ENCODE results near the gene HSPA2. TPM values are rescaled to one million over a fixed set of nuclear protein-coding genes. Genes with fewer than 3 reads are reported as not detected.

HSPA2 gene
- total and polyA plus RNA-seq, 2 of the 13 experiments (the other 11 are each of a cell fraction or from before 2014, with no cell fraction given): 0.15 to 0.27 TPM

DNA sequence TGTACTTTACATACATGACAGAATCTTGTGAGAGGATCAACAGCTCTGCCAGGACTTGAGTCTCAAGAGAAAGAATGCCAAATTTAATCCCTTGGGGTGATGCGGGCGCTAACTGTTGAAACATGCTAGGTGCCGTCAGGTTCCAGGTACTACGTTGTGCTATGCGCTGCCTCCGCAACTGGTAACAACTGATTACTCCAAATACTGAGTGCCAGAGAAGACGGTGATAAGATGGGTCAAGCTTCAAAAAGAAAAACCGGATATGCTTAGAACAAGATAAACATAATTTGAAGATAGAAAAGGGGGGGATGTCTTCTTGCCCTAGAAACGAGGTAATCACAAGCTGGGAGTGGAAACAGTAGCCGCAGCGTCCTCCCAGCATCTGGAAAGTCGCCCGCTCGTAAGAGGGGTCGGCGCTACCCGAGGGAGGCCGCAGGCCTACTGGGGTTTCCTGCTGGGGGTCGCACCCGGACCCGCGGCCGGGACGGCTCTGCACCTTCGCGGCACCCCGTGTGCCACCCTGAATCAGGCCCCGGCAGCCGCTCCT lies 37.6 kb upstream of the HSPA2 start (continued):
- TF ChIP-seq, protein P1, sequence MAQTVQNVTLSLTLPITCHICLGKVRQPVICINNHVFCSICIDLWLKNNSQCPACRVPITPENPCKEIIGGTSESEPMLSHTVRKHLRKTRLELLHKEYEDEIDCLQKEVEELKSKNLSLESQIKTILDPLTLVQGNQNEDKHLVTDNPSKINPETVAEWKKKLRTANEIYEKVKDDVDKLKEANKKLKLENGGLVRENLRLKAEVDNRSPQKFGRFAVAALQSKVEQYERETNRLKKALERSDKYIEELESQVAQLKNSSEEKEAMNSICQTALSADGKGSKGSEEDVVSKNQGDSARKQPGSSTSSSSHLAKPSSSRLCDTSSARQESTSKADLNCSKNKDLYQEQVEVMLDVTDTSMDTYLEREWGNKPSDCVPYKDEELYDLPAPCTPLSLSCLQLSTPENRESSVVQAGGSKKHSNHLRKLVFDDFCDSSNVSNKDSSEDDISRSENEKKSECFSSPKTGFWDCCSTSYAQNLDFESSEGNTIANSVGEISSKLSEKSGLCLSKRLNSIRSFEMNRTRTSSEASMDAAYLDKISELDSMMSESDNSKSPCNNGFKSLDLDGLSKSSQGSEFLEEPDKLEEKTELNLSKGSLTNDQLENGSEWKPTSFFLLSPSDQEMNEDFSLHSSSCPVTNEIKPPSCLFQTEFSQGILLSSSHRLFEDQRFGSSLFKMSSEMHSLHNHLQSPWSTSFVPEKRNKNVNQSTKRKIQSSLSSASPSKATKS (CRISPR knock-in tag; IDR thresholded peaks at IDR 0.05): no peak
- no peak for TF ChIP-seq ERF (CRISPR knock-in tag; IDR thresholded peaks at IDR 0.05)
- no peak for TF ChIP-seq PITX1 (CRISPR knock-in tag; IDR thresholded peaks at IDR 0.05)
- no peak for TF ChIP-seq GABPA (IDR thresholded peaks at IDR 0.05; ENCODE audit: low read depth, low read length)
- no peak for TF ChIP-seq GABPA (CRISPR knock-in tag; IDR thresholded peaks at IDR 0.05; ENCODE audit: low read depth)
- TF ChIP-seq, protein P2, sequence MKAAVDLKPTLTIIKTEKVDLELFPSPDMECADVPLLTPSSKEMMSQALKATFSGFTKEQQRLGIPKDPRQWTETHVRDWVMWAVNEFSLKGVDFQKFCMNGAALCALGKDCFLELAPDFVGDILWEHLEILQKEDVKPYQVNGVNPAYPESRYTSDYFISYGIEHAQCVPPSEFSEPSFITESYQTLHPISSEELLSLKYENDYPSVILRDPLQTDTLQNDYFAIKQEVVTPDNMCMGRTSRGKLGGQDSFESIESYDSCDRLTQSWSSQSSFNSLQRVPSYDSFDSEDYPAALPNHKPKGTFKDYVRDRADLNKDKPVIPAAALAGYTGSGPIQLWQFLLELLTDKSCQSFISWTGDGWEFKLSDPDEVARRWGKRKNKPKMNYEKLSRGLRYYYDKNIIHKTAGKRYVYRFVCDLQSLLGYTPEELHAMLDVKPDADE (CRISPR knock-in tag; IDR thresholded peaks at IDR 0.05): no peak
- TF ChIP-seq, protein P3, sequence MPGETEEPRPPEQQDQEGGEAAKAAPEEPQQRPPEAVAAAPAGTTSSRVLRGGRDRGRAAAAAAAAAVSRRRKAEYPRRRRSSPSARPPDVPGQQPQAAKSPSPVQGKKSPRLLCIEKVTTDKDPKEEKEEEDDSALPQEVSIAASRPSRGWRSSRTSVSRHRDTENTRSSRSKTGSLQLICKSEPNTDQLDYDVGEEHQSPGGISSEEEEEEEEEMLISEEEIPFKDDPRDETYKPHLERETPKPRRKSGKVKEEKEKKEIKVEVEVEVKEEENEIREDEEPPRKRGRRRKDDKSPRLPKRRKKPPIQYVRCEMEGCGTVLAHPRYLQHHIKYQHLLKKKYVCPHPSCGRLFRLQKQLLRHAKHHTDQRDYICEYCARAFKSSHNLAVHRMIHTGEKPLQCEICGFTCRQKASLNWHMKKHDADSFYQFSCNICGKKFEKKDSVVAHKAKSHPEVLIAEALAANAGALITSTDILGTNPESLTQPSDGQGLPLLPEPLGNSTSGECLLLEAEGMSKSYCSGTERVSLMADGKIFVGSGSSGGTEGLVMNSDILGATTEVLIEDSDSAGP (CRISPR knock-in tag; IDR thresholded peaks at IDR 0.05; ENCODE audit: borderline replicate concordance): no peak
- no peak for TF ChIP-seq MBD4 (IDR thresholded peaks at IDR 0.05; ENCODE audit: borderline replicate concordance, low read length)
- 0 out of 2 replicates have a peak, but pooled peaks have one; percentile 25 for TF ChIP-seq ZNF44 (CRISPR knock-in tag; IDR thresholded peaks at IDR 0.05)
- TF ChIP-seq, protein P4, sequence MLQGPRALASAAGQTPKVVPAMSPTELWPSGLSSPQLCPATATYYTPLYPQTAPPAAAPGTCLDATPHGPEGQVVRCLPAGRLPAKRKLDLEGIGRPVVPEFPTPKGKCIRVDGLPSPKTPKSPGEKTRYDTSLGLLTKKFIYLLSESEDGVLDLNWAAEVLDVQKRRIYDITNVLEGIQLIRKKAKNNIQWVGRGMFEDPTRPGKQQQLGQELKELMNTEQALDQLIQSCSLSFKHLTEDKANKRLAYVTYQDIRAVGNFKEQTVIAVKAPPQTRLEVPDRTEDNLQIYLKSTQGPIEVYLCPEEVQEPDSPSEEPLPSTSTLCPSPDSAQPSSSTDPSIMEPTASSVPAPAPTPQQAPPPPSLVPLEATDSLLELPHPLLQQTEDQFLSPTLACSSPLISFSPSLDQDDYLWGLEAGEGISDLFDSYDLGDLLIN (CRISPR knock-in tag; IDR thresholded peaks at IDR 0.05; ENCODE audit: borderline replicate concordance): no peak
- TF ChIP-seq, protein P5, sequence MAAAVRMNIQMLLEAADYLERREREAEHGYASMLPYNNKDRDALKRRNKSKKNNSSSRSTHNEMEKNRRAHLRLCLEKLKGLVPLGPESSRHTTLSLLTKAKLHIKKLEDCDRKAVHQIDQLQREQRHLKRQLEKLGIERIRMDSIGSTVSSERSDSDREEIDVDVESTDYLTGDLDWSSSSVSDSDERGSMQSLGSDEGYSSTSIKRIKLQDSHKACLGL (CRISPR knock-in tag; IDR thresholded peaks at IDR 0.05): no peak
- TF ChIP-seq, protein P6, sequence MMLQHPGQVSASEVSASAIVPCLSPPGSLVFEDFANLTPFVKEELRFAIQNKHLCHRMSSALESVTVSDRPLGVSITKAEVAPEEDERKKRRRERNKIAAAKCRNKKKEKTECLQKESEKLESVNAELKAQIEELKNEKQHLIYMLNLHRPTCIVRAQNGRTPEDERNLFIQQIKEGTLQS (CRISPR knock-in tag; IDR thresholded peaks at IDR 0.05): no peak
- 0 out of 2 replicates have a peak, but pooled peaks have one; percentile 39 for TF ChIP-seq ZNF136 (CRISPR knock-in tag; IDR thresholded peaks at IDR 0.05; ENCODE audit: low read depth)
- TF ChIP-seq YEATS2 (CRISPR knock-in tag; IDR thresholded peaks at IDR 0.05; ENCODE audit: borderline replicate concordance): no peak
- no peak for TF ChIP-seq ZFP36L1 (CRISPR knock-in tag; IDR thresholded peaks at IDR 0.05)
- TF ChIP-seq ZNF224 (CRISPR knock-in tag; IDR thresholded peaks at IDR 0.05): peak; percentile 29; the same call in 1 of the 2 replicates
- no peak for TF ChIP-seq ZEB1 (IDR thresholded peaks at IDR 0.05; ENCODE audit: insufficient replicate concordance, low read depth)
- no peak for TF ChIP-seq KLF9 (CRISPR knock-in tag; IDR thresholded peaks at IDR 0.05; ENCODE audit: low read depth)
- TF ChIP-seq ZNF790 (CRISPR knock-in tag; IDR thresholded peaks at IDR 0.05; ENCODE audit: borderline replicate concordance): peak; percentile 19; the same call in 1 of the 2 replicates
- no peak for TF ChIP-seq ZKSCAN5 (CRISPR knock-in tag; IDR thresholded peaks at IDR 0.05)
- TF ChIP-seq ZNF547 (CRISPR knock-in tag; IDR thresholded peaks at IDR 0.05): no peak
- TF ChIP-seq BRD4 (CRISPR knock-in tag; IDR thresholded peaks at IDR 0.05): no peak
- no peak for TF ChIP-seq ZNF549 (CRISPR knock-in tag; IDR thresholded peaks at IDR 0.05)
- TF ChIP-seq NONO (IDR thresholded peaks at IDR 0.05): no peak
- no peak for TF ChIP-seq NONO (CRISPR knock-in tag; conservative IDR thresholded peaks at IDR 0.05)
- peak; percentile 24 for TF ChIP-seq JARID2 (CRISPR knock-in tag; IDR thresholded peaks at IDR 0.05; ENCODE audit: insufficient replicate concordance)
